ENCODE results near the gene FAM120B.
"Not testable (repeated sequence)": the region's sequence is repeated elsewhere in the genome, so short reads cannot be mapped to it uniquely, and the experiment has no call there.

FAM120B gene

GRCh38 chr6:170394980-170395379, 88.4 kb downstream of the FAM120B start:
- DNase-seq: no peak

DNA sequence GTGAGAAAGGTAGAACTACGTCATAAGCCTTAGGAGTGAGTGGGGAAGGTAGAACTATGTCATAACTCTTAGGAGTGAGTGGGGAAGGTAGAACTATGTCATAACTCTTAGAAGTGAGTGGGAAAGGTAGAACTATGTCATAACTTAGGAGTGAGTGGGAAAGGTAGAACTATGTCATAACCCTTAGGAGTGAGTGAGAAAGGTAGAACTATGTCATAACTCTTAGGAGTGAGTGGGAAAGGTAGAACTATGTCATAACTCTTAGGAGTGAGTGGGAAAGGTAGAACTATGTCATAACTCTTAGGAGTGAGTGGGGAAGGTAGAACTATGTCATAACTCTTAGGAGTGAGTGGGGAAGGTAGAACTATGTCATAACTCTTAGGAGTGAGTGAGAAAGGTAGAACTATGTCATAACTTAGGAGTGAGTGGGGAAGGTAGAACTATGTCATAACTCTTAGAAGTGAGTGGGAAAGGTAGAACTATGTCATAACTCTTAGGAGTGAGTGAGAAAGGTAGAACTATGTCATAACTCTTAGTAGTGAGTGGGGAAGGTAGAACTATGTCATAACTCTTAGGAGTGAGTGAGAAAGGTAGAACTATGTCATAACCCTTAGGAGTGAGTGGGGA, 92.3 kb downstream of the FAM120B start:
- DNase-seq: not testable (repeated sequence)

GRCh38 chr6:170399955-170400558, 93.5 kb downstream of the FAM120B start:
- DNase-seq: not testable (repeated sequence)

DNA sequence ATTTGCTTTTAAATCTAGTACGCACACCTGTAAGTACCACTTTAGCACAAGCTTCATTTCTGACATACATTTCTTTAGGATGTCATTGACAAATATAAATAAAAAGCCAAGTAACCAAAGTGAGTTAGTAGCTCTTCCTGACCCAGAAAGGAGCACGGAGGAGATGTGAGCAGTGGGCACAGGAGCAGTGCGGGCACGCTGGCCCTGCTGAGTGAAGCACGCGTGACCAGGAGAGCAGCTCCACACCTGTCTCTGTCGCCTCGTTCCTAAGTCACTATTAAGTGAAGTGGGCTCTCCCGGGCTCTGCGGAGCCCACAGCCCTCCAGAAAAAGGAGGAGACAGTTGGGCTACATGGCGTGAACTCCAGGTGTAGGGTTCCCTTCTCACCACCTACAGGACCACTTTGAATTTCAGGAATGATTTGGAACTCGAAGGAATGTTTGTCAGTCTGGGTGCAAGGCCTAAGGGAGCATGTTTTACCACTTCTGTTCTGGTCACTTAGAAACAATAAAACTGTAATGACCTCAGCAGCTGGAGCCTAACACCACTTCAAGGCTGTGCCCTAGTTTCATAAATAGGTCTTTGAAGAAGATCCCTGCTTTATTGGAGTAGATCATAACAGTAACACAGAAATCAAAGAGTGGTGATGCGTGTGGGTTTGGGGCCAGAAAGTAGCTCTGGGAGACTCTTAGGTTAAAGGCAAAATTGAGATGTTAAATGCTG, 95.9 kb downstream of the FAM120B start:
- no peak for DNase-seq

DNA sequence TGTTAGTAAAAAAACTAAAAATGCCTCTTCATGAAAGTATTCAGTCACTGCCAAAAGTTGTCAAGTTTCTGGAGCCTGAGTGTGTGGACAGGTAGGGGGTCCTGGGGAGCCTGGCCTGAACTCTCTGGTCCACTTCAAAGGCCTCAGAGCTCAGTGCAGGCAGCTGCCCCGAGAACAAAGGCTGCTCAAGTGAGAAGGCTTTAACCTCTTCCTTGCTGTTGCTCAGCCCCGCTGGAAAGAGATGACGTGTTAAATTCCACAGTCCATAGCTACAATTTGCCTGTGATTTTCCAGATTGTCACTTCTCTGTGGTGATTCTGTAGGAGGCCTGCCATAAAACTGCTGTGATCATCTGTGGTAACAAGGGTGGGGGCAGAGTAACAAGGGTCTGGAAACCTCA, 96.9 kb downstream of the FAM120B start:
- no peak for DNase-seq

DNA sequence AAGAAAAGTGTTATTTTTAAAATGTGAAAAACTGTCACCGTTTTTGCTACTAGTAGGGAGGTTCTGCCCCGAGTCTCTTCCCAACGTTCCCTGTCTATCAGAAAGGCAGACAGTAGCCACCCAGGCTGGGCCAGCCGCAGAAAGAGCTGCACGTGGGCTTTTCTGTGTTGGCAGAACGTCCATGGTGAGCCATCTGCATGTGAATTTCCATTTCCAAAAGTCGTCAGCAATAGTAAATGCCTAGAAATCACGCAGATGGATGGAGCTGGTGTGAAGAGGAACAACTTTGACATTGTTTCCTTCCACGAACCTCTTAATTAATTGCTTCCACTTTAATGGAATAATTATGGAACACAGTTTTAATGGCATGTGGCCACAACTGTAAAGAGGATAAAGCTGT, 97.5 kb downstream of the FAM120B start:
- no peak for DNase-seq

- DNase-seq: no peak
Observed at GRCh38 chr6:170404697-170405096, 98.1 kb downstream of the FAM120B start.

- DNase-seq: no peak
Observed at GRCh38 chr6:170405311-170405975, 98.9 kb downstream of the FAM120B start.

DNA sequence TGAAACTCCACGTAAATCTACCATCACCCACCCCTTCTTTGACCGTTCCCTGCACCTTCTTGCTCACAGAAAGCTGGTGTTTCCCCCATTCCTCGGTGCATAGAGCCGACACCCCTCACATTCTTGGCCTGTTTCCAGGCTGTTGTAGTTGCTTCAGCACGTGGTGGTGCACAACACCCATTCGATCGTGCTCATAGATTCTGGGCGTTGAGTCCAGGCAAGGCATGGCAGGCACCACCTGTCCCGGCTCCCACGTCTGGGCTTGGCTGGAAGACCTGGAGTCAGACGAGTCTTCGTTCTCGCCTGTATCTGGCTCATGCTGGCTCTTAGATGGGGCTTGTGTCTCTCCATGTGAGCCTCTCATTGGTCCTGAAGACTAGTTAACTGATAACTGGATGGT, 100.6 kb downstream of the FAM120B start:
- no peak for DNase-seq

GRCh38 chr6:170407932-170408331, 101.4 kb downstream of the FAM120B start:
- no peak for DNase-seq

- not testable (repeated sequence) for DNase-seq
Observed at GRCh38 chr6:170409746-170410145, 103.2 kb downstream of the FAM120B start.

- no peak for DNase-seq
Observed at GRCh38 chr6:170410241-170410640, 103.7 kb downstream of the FAM120B start.

DNA sequence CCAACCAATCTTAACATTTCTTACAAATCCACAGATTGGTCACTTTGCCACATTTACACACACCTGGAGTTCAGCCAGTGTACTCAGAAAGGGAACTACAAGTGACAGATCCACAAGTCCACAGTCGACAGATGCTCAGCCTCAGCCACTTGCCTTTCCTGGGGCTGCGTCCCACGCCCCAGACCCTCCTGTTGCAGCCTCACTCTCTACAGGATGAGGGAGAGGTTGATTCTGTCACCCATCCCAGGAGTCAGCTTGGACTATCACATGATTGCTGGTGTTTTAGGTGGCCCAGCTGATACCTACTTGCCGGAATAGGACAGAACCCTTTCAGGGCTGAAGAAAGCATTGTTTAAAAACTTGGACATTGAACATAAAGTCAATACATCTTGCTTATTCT, 108.8 kb downstream of the FAM120B start:
- DNase-seq: no peak

GRCh38 chr6:170416303-170416702, 109.7 kb downstream of the FAM120B start:
- DNase-seq: no peak

DNA sequence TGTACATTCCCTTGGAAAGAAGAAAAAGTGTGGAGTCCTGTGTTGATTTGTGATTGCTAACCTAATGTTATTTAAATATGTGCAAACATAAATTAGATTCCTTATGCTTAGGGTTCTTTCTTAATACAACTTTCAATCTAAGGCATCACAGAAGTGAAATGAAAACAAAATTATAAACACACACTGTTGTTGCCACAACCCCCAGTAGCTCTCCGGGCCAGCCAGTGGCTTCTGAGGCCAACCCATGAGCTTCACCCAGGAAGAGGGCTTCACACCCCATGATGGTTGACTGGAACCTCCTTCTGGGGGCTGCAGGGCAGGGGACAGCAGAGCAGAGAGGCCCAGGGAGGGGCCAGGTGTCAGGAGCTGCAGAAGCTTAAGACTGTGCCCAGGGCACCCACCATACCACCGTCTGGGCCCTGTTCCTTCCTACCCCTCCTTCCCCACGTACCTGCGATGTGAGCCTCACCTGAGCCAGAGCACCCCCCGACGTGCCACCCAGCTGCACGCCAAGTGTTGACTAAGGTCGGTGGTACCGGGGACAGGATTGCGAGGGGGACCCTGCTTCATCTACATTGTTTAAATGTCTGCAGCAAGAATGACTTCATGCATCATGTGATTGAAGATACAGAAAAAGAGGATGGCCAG, 110.5 kb downstream of the FAM120B start:
- no peak for DNase-seq

- DNase-seq: no peak
Observed at GRCh38 chr6:170417881-170418280, 111.3 kb downstream of the FAM120B start.

- DNase-seq: no peak
Observed at GRCh38 chr6:170420283-170420682, 113.7 kb downstream of the FAM120B start.

- DNase-seq: no peak
Observed at GRCh38 chr6:170420791-170421776, 114.5 kb downstream of the FAM120B start.

- DNase-seq: no peak
Observed at GRCh38 chr6:170421921-170422320, 115.4 kb downstream of the FAM120B start.

- DNase-seq: no peak
Observed at GRCh38 chr6:170423030-170423429, 116.5 kb downstream of the FAM120B start.

DNA sequence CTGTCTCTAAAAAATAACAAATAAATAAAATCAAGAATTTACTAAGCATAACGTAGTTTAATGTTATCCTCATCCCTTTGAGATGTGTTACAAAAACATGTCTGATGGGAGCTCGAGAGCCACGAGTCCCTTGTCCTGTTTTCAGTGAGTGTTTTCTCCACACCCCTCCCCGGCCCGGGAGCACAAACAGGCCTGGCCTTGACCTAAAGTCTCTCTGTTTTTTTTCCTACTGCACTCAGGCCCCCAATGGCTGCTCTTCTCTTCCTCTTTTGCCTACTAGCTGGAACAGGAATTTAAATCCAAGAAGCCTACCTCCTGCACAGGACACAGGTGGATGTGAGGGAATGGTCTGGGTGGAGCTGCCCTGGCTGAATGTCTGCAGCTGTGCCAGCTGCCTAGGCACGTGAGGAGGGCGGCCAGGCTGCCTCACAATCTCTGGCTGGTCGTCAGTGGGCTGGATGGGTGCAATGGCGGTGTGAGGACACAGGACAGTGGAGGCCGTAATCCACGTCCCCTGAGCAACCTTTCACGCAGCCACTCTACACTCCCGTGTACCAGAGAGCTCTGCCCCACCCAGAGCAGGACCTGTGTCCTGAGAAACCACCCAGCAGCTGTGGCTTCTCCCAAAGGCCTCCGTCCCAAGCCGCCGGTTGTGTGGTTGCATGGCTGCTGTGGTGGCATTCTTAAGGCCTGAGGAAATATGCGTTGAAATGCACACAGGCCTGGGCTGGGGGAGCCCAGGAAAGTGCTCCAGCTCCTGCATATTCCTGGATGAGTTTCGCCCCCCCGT, 117.5 kb downstream of the FAM120B start:
- DNase-seq: no peak
